Tibial artery (tissue), 4 donors: Measurements from ENCODE around the gene RAPGEF1.

Experiments used
- DNase-seq, 2 donors: peaks; one replicate each; pipeline ENCODE4 v3.0.0-alpha.2; 2019
- H3K27ac ChIP-seq, 2 donors: fragments of 200-600 bp; sonication (generic) in 1 of 2; 1 replicate in 1 of 2; 2 replicates in 1 of 2; pipeline ENCODE4 v1.5.1; 2018 to 2019; ENCODE audit warnings: mild to moderate bottlenecking in 1 of 2
- H3K27me3 ChIP-seq, 2 donors: fragments of 200-600 bp; sonication (generic) in 1 of 2; one replicate each; pipeline versions ENCODE4 v1.5.1 to v1.6.0; 2016 to 2019
- H3K36me3 ChIP-seq, 3 donors: fragments of 200-600 bp; sonication (generic) in 2 of 3; one replicate each; pipeline ENCODE4 v1.5.1; 2016 to 2019; ENCODE audit warnings: mild to moderate bottlenecking in 2 of 3
- H3K4me1 ChIP-seq, 4 donors: fragments of 200-600 bp; sonication (generic) in 2 of 4; 1 replicate in 3 of 4; 2 replicates in 1 of 4; pipeline ENCODE4 v1.5.1; 2016 to 2019
- H3K4me3 ChIP-seq, 2 donors: fragments of 200-600 bp; sonication (generic) in 1 of 2; 1 replicate in 1 of 2; 2 replicates in 1 of 2; pipeline ENCODE4 v1.5.1; 2018 to 2019; ENCODE audit warnings: mild to moderate bottlenecking in 2 of 2
- H3K9me3 ChIP-seq, 3 donors: fragments of 200-600 bp; sonication (generic) in 1 of 3; one replicate each; pipeline ENCODE4 v1.5.1; 2016 to 2019
- intact Hi-C: fragments of 100-400 bp; cut with DNase I; formaldehyde crosslinking; loops from one replicate; pipeline ENCODE4 v1.15.0; 2023; ENCODE audit warnings: low total_unique reads
- TF ChIP-seq, protein P1 (sequence below), 2 experiments: fragments of 200-600 bp in 1 of 2; fragments of 450-650 bp in 1 of 2; IDR thresholded peaks; one replicate each; pipeline ENCODE4 v1.5.1; 2017 to 2019; ENCODE audit warnings: antibody characterized with exemption in 2 of 2, mild to moderate bottlenecking in 1 of 2, moderate library complexity in 1 of 2

Gene RAPGEF1

DNA sequence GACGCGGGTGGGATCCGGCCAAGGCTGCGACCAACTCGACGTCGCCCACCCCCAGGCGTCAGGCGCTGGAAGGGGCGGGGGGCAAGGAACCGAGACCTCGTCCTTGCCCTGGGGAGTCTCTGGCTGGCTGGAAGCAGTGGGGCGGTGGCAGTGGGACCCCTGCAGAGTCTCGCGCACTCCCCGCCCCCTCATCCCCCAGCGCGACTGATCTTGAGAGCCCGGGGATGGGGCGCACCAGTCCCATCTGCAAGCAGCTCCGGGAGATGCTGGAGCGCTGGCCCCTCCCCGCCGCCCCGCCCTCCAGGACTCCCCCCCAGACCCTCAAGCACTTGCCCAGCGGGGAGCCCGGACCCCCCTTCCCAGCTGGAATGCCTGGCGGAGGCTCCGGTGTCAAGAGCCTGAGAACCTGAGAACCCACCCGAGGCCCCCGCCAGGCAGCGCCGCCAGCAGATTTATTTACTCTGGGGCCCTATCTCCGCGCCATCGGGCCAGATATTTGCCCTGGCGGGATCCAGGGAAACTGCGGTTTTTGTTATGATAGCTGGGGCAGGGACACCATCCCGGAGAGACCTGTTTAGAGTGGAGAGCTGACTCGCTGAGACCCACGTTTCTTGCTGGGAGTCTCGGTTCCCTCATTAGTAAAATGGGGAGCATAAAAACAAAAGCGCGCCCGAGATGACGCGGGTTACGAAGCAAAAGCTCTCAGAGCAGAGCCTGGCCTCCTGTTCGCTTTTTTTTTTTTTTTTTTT, 193.4 kb downstream of the RAPGEF1 start:
- intact Hi-C loops = no loop called here
- no peak for DNase-seq
- TF ChIP-seq, protein P1, sequence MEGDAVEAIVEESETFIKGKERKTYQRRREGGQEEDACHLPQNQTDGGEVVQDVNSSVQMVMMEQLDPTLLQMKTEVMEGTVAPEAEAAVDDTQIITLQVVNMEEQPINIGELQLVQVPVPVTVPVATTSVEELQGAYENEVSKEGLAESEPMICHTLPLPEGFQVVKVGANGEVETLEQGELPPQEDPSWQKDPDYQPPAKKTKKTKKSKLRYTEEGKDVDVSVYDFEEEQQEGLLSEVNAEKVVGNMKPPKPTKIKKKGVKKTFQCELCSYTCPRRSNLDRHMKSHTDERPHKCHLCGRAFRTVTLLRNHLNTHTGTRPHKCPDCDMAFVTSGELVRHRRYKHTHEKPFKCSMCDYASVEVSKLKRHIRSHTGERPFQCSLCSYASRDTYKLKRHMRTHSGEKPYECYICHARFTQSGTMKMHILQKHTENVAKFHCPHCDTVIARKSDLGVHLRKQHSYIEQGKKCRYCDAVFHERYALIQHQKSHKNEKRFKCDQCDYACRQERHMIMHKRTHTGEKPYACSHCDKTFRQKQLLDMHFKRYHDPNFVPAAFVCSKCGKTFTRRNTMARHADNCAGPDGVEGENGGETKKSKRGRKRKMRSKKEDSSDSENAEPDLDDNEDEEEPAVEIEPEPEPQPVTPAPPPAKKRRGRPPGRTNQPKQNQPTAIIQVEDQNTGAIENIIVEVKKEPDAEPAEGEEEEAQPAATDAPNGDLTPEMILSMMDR (IDR thresholded peaks at IDR 0.05) = no peak
- Histone ChIP-seq H3K36me3 (no peaks in the 10 kb centered on the region), H3K4me1 (peaks cover 0 to 22% (median 15%) of the 10 kb centered on the region in 4 donors), H3K27ac (no peak overlapping the region), H3K9me3 (peaks cover 0 to 28% (median 19%) of the 10 kb centered on the region in 3 donors), H3K27me3 (peaks cover 3 to 54% of the 10 kb centered on the region in 2 donors), H3K4me3 (peak overlapping the region in 1 of 2 donors; percentile 34)

DNA sequence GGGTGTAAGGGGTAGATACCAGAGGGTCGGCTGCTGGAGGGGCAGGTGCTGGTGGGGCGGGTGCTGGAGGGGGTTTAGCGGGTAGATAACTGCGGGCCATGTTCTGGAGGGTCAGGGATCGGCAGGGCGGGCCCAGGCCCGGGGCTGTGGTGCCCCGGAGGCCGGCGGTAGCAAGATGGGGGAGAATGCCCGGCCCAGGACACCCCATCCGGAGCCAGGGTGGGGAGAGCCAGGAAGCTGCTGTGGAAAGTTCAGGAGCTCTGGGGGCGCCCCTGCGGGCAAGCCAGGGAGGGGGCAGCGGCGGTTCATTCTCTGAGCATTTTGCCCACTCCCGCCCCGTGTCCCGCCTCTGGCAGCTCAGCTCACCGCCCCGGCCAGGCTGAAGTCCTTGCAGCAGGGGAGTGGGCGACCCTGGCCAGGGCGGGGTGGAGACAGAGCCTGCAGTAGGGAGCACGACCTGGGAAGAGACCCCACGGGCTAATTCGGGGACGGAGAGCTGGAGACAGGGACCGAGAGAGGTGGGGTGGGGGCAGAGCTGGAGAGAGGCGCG, 194.0 kb downstream of the RAPGEF1 start:
- intact Hi-C loops = no loop called here
- Histone ChIP-seq H3K36me3 (no peaks in the 10 kb centered on the region), H3K4me1 (peaks cover 0 to 22% (median 15%) of the 10 kb centered on the region in 4 donors), H3K4me3 (peak overlapping the region in 1 of 2 donors; percentile 34), H3K27me3 (peaks cover 3 to 52% of the 10 kb centered on the region in 2 donors), H3K27ac (no peak overlapping the region), H3K9me3 (peaks cover 0 to 28% (median 19%) of the 10 kb centered on the region in 3 donors)
- TF ChIP-seq, protein P1 (IDR thresholded peaks at IDR 0.05) = no peak
- no peak for DNase-seq

DNA sequence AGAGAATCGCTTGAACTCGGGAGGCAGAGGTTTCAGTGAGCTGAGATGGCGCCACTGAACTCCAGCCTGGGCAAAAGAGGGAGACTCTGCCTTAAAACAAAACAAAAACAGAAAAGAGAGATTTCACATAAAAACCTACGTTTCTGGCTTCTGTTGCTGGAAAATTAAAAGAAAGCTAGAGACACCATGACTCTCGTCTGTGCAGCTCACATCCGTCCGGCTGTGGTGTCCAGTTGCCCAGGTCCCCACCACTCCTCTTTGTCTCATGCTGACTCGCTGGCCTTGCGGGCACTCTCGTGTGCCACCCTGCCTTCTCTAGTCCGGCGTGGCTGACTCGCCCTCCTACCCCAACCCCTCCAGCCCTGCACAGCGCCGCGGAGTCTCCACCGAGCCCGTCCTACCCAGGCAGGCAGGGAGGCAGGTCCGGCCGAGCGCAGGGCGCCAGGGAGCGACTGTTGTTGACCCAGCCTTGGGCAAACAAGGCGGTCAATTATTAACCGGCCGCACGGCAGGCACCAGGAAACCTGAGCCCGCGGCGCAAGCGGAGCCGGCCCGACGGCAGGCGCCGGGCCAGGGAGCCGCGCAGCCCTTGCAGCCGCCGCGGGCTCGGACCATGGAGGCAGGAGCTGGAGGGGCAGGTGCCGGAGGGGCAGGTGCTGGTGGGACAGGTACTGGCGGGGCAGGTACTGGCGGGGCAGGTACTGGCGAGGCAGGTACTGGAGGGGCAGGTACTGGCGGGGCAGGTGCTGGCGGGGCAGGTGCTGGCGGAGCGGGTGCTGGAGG, 194.7 kb downstream of the RAPGEF1 start, which contains the start of gene PRRT1B:
TSS of gene PRRT1B (plus strand) at position 521 of the 783 bp plus-strand sequence. CDS start at position 614, 93 bp downstream.
- Histone ChIP-seq H3K9me3 (peaks cover 0 to 28% (median 19%) of the 10 kb centered on the region in 3 donors), H3K36me3 (no peaks in the 10 kb centered on the region), H3K27ac (no peak within 1 kb of the TSS), H3K27me3 (peaks cover 3 to 52% of the 10 kb centered on the region in 2 donors), H3K4me3 (peak within 1 kb of the TSS in 1 of 2 donors; percentile 34), H3K4me1 (peaks cover 0 to 22% (median 15%) of the 10 kb centered on the region in 4 donors)
- intact Hi-C loops = no loop called here
- TF ChIP-seq, protein P1 (IDR thresholded peaks at IDR 0.05) = no peak
- DNase-seq = no peak

DNA sequence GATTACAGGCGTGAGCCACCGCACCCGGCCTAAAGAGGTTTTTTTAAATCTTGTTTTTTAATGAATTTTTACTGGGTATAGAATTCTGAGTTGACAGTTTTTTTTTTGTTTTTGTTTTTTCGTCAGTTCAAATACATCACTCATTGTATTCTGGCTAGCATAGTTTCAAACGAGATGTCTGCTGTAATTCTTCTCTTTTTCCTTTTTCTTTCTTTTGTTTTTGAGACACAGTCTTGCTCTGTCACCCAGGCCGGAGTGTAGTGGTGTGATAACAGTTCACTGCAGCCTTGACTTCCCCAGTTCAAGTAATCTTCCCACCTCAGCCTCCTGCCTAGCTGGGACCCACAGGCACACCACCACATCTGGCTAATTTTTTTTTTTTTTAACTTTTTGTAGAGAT, 196.7 kb downstream of the RAPGEF1 start:
- Histone ChIP-seq H3K4me1 (peaks cover 0 to 22% (median 15%) of the 10 kb centered on the region in 4 donors), H3K27ac (no peak overlapping the region), H3K9me3 (peaks cover 0 to 28% (median 19%) of the 10 kb centered on the region in 3 donors), H3K36me3 (no peaks in the 10 kb centered on the region), H3K27me3 (peaks cover 3 to 39% of the 10 kb centered on the region in 2 donors), H3K4me3 (no peak overlapping the region)
- intact Hi-C loops = no loop called here
- no peak for DNase-seq
- TF ChIP-seq, protein P1 (IDR thresholded peaks at IDR 0.05) = no peak

DNA sequence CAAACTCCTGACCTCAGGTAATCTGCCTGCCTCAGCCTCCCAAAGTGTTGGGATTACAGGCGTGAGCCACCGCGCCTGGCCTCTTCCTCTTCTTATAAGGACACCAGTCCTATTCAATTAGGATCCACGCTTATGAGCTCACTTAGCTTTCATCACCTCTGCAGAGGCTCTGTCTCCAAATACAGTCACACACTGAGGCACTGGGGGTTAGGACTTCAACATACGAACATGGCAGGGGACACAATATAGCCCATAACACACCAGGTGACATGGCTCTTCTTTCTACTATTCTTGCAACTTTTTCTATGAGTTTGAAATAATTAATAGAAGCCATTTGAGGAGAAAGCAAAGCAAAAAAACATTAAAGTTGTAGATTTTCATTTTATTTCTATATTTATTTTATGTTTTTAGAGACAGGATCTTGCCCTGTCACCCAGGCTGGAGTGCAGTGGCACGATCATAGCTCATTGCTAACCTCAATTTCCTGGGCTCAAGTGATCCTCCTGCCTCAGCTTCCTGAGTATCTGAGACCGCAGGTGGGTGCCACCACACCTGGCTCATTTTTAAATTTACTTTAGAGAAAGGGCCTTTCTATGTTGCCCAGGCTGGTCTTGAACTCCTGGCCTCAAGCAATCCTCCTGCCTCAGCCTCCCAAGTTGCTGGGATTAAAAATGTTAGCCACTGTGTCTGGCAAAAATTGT, 200.5 kb downstream of the RAPGEF1 start:
- TF ChIP-seq, protein P1 (IDR thresholded peaks at IDR 0.05) = no peak

More for the DNA sequence above, 200.5 kb downstream of the RAPGEF1 start:
- Histone ChIP-seq H3K9me3 (peaks cover 0 to 26% (median 19%) of the 10 kb centered on the region in 3 donors), H3K4me1 (no peaks in the 10 kb centered on the region), H3K4me3 (no peak overlapping the region), H3K36me3 (no peaks in the 10 kb centered on the region), H3K27me3 (peaks cover 0 to 4% of the 10 kb centered on the region in 2 donors), H3K27ac (no peak overlapping the region)
- no peak for DNase-seq
- intact Hi-C loops = no loop called here
